HepG2 (cell line): ENCODE results near the gene HLF. TPM values are rescaled to one million over a fixed set of nuclear protein-coding genes. Genes with fewer than 3 reads are reported as not detected.

ENCODE experiments used
- E2F2 ChIP-seq: sonication (generic); formaldehyde crosslinking; IDR thresholded peaks from 2 replicates; pipeline ENCODE4 v1.4.0; 2020; ENCODE audit warnings: missing genetic modification reagents, borderline replicate concordance
- HDAC6 ChIP-seq: fragments of 200-600 bp; sonication (generic); IDR thresholded peaks from 2 replicates; pipeline ENCODE4 v1.7.0; 2017; ENCODE audit warnings: mild to moderate bottlenecking, antibody characterized with exemption, low read length, low read depth
- MEIS2 ChIP-seq: sonication (generic); formaldehyde crosslinking; IDR thresholded peaks from 2 replicates; pipeline ENCODE4 v1.9.0; 2021; ENCODE audit warnings: mild to moderate bottlenecking, missing genetic modification reagents
- NFE2 ChIP-seq: sonication (generic); formaldehyde crosslinking; IDR thresholded peaks from 2 replicates; pipeline ENCODE4 v1.4.0; 2020; ENCODE audit warnings: missing genetic modification reagents
- NFYC ChIP-seq: IDR thresholded peaks from 2 replicates; pipeline ENCODE4 v1.6.1; 2016; ENCODE audit warnings: missing genetic modification reagents, missing compliant biosample characterization
- PTBP1 ChIP-seq: fragments of 200-400 bp; formaldehyde crosslinking; IDR thresholded peaks from 2 replicates; pipeline ENCODE4 v1.6.1; 2018; ENCODE audit warnings: low read length, low read depth; ENCODE audit not compliant: poor library complexity, severe bottlenecking
- REL ChIP-seq: sonication (generic); formaldehyde crosslinking; conservative IDR thresholded peaks from 2 replicates; pipeline ENCODE4 v1.8.0; 2022; ENCODE audit warnings: mild to moderate bottlenecking, missing genetic modification reagents, moderate library complexity
- SAP130 ChIP-seq: IDR thresholded peaks from 2 replicates; pipeline ENCODE4 v1.6.1; 2016; ENCODE audit warnings: low read depth
- YEATS2 ChIP-seq: sonication (generic); formaldehyde crosslinking; IDR thresholded peaks from 2 replicates; pipeline ENCODE4 v1.4.0; 2020; ENCODE audit warnings: missing genetic modification reagents, borderline replicate concordance
- YY1 ChIP-seq: IDR thresholded peaks from 2 replicates; pipeline ENCODE4 v1.6.1; 2011; ENCODE audit warnings: low read length, low read depth, moderate library complexity, mild to moderate bottlenecking; ENCODE audit not compliant: insufficient read depth, insufficient replicate concordance
- ZBTB1 ChIP-seq: sonication (generic); formaldehyde crosslinking; IDR thresholded peaks from 2 replicates; pipeline ENCODE4 v1.4.0; 2020; ENCODE audit warnings: missing genetic modification reagents, borderline replicate concordance
- ZBTB44 ChIP-seq: sonication (generic); formaldehyde crosslinking; IDR thresholded peaks from 2 replicates; pipeline ENCODE4 v1.4.0; 2020; ENCODE audit warnings: missing genetic modification reagents
- ZC3H13 ChIP-seq: sonication (generic); formaldehyde crosslinking; IDR thresholded peaks from 2 replicates; pipeline ENCODE4 v1.8.1; 2023; ENCODE audit warnings: mild to moderate bottlenecking, missing genetic modification reagents, moderate library complexity
- ZFP90 ChIP-seq: sonication (generic); formaldehyde crosslinking; IDR thresholded peaks from 2 replicates; pipeline ENCODE4 v1.8.0; 2022; ENCODE audit warnings: missing genetic modification reagents, mild to moderate bottlenecking, inconsistent platforms, borderline replicate concordance
- ZFX ChIP-seq: sonication (generic); formaldehyde crosslinking; IDR thresholded peaks from 2 replicates; pipeline ENCODE4 v1.4.0; 2020; ENCODE audit warnings: mild to moderate bottlenecking, low read depth, missing genetic modification reagents, moderate library complexity
- ZNF101 ChIP-seq: sonication (generic); formaldehyde crosslinking; IDR thresholded peaks from 2 replicates; pipeline ENCODE4 v1.4.0; 2020; ENCODE audit warnings: mild to moderate bottlenecking, low read depth, missing genetic modification reagents, borderline replicate concordance
- ZNF17 ChIP-seq: sonication (generic); formaldehyde crosslinking; IDR thresholded peaks from 2 replicates; pipeline ENCODE4 v1.5.0; 2020; ENCODE audit warnings: mild to moderate bottlenecking, missing genetic modification reagents
- ZNF251 ChIP-seq: sonication (generic); formaldehyde crosslinking; IDR thresholded peaks from 2 replicates; pipeline ENCODE4 v1.9.0; 2021; ENCODE audit warnings: mild to moderate bottlenecking, missing genetic modification reagents
- ZNF335 ChIP-seq: sonication (generic); formaldehyde crosslinking; IDR thresholded peaks from 2 replicates; pipeline ENCODE4 v1.4.0; 2020; ENCODE audit warnings: missing genetic modification reagents
- ZNF362 ChIP-seq: sonication (generic); formaldehyde crosslinking; IDR thresholded peaks from 2 replicates; pipeline ENCODE4 v1.4.0; 2020; ENCODE audit warnings: missing genetic modification reagents, mild to moderate bottlenecking, borderline replicate concordance
- ZSCAN22 ChIP-seq: sonication (generic); formaldehyde crosslinking; IDR thresholded peaks from 2 replicates; pipeline ENCODE4 v1.4.0; 2020; ENCODE audit warnings: mild to moderate bottlenecking, missing genetic modification reagents
- ZXDC ChIP-seq: sonication (generic); formaldehyde crosslinking; IDR thresholded peaks from 2 replicates; pipeline ENCODE4 v1.5.0; 2020; ENCODE audit warnings: mild to moderate bottlenecking, missing genetic modification reagents
- ZZZ3 ChIP-seq: sonication (generic); formaldehyde crosslinking; IDR thresholded peaks from 2 replicates; pipeline ENCODE4 v1.4.0; 2020; ENCODE audit warnings: missing genetic modification reagents, mild to moderate bottlenecking, borderline replicate concordance
- polyA plus RNA-seq, 8 experiments: library from polyadenylated mRNA; depleted of rRNA in 3 of 8; stranded (reverse) in 7 of 8; unstranded in 1 of 8; fragments of >200 nt; fragmentation: Illumina TruSeq in 4 of 8; extraction: Trizol in 4 of 8; gene quantifications; 2 replicates each; pipeline versions ENCODE4 v1.2.1 to v1.2.3, GENCODE V29; 2011 to 2016; ENCODE audit warnings: low read depth in 4 of 8, missing spikeins in 1 of 8, mixed read lengths in 1 of 8; ENCODE audit not compliant: insufficient read depth in 1 of 8
- total RNA-seq, 5 experiments: library from RNA; depleted of rRNA; stranded (reverse); fragments of >200 nt; fragmentation: Illumina TruSeq; extraction: Trizol; gene quantifications; 2 replicates each; pipeline ENCODE4 v1.2.3, GENCODE V29; 2016; ENCODE audit warnings: low read depth in 1 of 5

Gene HLF
- total and polyA plus RNA-seq, 2 of the 13 experiments (the other 11 are each of a cell fraction or from before 2014, with no cell fraction given): 202 to 346 TPM

- no peak for TF ChIP-seq ZFP90 (CRISPR knock-in tag)
- TF ChIP-seq PTBP1: no peak
- no peak for TF ChIP-seq E2F2 (CRISPR knock-in tag)
- TF ChIP-seq SAP130 (CRISPR knock-in tag): peak; percentile 34; the same call in 1 of the 2 replicates
- TF ChIP-seq ZFX (CRISPR knock-in tag): peak; percentile 13; the same call in 1 of the 2 replicates
- TF ChIP-seq ZNF335 (CRISPR knock-in tag): no peak
- TF ChIP-seq ZNF101 (CRISPR knock-in tag): no peak
- no peak for TF ChIP-seq ZXDC (CRISPR knock-in tag)
- no peak for TF ChIP-seq HDAC6
- TF ChIP-seq MEIS2 (CRISPR knock-in tag): 0 out of 2 replicates have a peak, but pooled peaks have one; percentile 42
- TF ChIP-seq ZNF362 (CRISPR knock-in tag): no peak
- TF ChIP-seq ZBTB1 (CRISPR knock-in tag): no peak
- TF ChIP-seq NFE2 (CRISPR knock-in tag): no peak
- TF ChIP-seq ZBTB44 (CRISPR knock-in tag): no peak
- TF ChIP-seq REL (CRISPR knock-in tag): no peak
- TF ChIP-seq ZNF17 (CRISPR knock-in tag): no peak
- no peak for TF ChIP-seq YY1
- no peak for TF ChIP-seq ZZZ3 (CRISPR knock-in tag)
- no peak for TF ChIP-seq ZSCAN22 (CRISPR knock-in tag)
- TF ChIP-seq ZNF251 (CRISPR knock-in tag): no peak
- no peak for TF ChIP-seq NFYC
- TF ChIP-seq ZC3H13 (CRISPR knock-in tag): 0 out of 2 replicates have a peak, but pooled peaks have one; percentile 37
- no peak for TF ChIP-seq YEATS2 (CRISPR knock-in tag)
Measured at GRCh38 chr17:55274355-55275255, 9.8 kb downstream of the HLF start (continued).
